GM12878 (cell line): Measurements from ENCODE around the gene SPCS3.

Experiments used
- ASH2L ChIP-seq: fragments of 300-600, 200-600 bp; sonication (generic); IDR thresholded peaks from 2 replicates; pipeline ENCODE4 v1.6.1; 2017; ENCODE audit warnings: low read depth, mild to moderate bottlenecking, borderline replicate concordance
- ATF3 ChIP-seq: IDR thresholded peaks from 2 replicates; pipeline ENCODE4 v1.6.1; 2011; ENCODE audit warnings: low read depth, mild to moderate bottlenecking, low read length, moderate library complexity, borderline replicate concordance; ENCODE audit errors: extremely low read depth
- CHD2 ChIP-seq: IDR thresholded peaks from 2 replicates; pipeline ENCODE4 v1.6.1; 2011; ENCODE audit warnings: low read depth, low read length, improper control_type of control experiment, borderline replicate concordance
- HDGF ChIP-seq: fragments of 450-650 bp; IDR thresholded peaks from 2 replicates; pipeline ENCODE4 v1.6.1; 2016; ENCODE audit warnings: antibody characterized with exemption
- HSF1 ChIP-seq: fragments of 150-350 bp; IDR thresholded peaks from 2 replicates; pipeline ENCODE4 v1.6.1; 2014; ENCODE audit warnings: mild to moderate bottlenecking, low read depth, low read length
- JUND ChIP-seq: IDR thresholded peaks from 2 replicates; pipeline ENCODE4 v1.6.1; 2012; ENCODE audit warnings: low read depth, mild to moderate bottlenecking, low read length, improper control_type of control experiment, moderate library complexity
- KDM1A ChIP-seq: fragments of 200-600 bp; sonication (generic); IDR thresholded peaks from 2 replicates; pipeline ENCODE4 v1.6.1; 2016; ENCODE audit warnings: borderline replicate concordance
- MXI1 ChIP-seq: fragments of 150-350 bp; IDR thresholded peaks from 2 replicates; pipeline ENCODE4 v1.6.1; 2011; ENCODE audit warnings: low read depth, mild to moderate bottlenecking, inconsistent platforms, low read length, improper control_type of control experiment
- PKNOX1 ChIP-seq: fragments of 450-650 bp; IDR thresholded peaks from 2 replicates; pipeline ENCODE4 v1.6.1; 2016; ENCODE audit warnings: mild to moderate bottlenecking
- POLR2AphosphoS5 ChIP-seq: IDR thresholded peaks from 2 replicates; pipeline ENCODE4 v1.6.1; 2011; ENCODE audit warnings: mild to moderate bottlenecking, low read length, inconsistent platforms
- RAD21 ChIP-seq: IDR thresholded peaks from 2 replicates; pipeline ENCODE4 v1.6.1; 2011; ENCODE audit warnings: mild to moderate bottlenecking, low read depth, low read length, moderate library complexity; ENCODE audit not compliant: insufficient read depth
- RELA ChIP-seq: fragments of 450-650 bp; IDR thresholded peaks from 2 replicates; pipeline ENCODE4 v1.8.0; 2014; ENCODE audit warnings: borderline replicate concordance; ENCODE audit not compliant: partially characterized antibody
- REST ChIP-seq: IDR thresholded peaks from 2 replicates; pipeline ENCODE4 v1.6.1; 2012; ENCODE audit warnings: mild to moderate bottlenecking, low read depth, low read length
- ZZZ3 ChIP-seq: IDR thresholded peaks from 2 replicates; pipeline ENCODE4 v1.6.1; 2011; ENCODE audit warnings: low read depth; ENCODE audit not compliant: control insufficient read depth, insufficient read length

GRCh38 chr4:176313596-176314336 is 6.0 kb upstream of the SPCS3 start:
- TF ChIP-seq POLR2AphosphoS5 (no peak), REST (no peak), KDM1A (no peak), MXI1 (no peak), HDGF (no peak), PKNOX1 (no peak), JUND (no peak), ZZZ3 (no peak), HSF1 (no peak), CHD2 (no peak), RAD21 (no peak), ASH2L (no peak), ATF3 (no peak), RELA (no peak)
